GM06990 (cell line): Measurements from ENCODE around the gene POPDC2.
"Not testable (repeated sequence)": the region's sequence is repeated elsewhere in the genome, so short reads cannot be mapped to it uniquely, and the experiment has no call there.

Source experiments
- DNase-seq: peaks from one replicate; pipeline ENCODE4 v3.0.0-alpha.2; 2011; ENCODE audit not compliant: insufficient read length; ENCODE audit errors: extremely low read depth
- H3K27me3 ChIP-seq: replicated peaks from 2 replicates; pipeline ENCODE4 v1.6.0; 2011; ENCODE audit warnings: low read length; ENCODE audit not compliant: control insufficient read depth, insufficient read depth
- H3K36me3 ChIP-seq: 2 replicates; pipeline ENCODE4 v1.5.1; 2011; ENCODE audit warnings: low read length; ENCODE audit not compliant: control insufficient read depth, insufficient read depth
- H3K4me3 ChIP-seq: replicated peaks from 2 replicates; pipeline ENCODE4 v1.5.1; 2011; ENCODE audit warnings: low read depth, mild to moderate bottlenecking, control low read depth, low read length
- TF ChIP-seq, protein P1 (sequence below): IDR thresholded peaks from 2 replicates; pipeline ENCODE4 v1.5.1; 2011; ENCODE audit warnings: low read length, control low read depth, mild to moderate bottlenecking, inconsistent platforms; ENCODE audit not compliant: insufficient read depth, poor library complexity, severe bottlenecking

Gene POPDC2

DNA sequence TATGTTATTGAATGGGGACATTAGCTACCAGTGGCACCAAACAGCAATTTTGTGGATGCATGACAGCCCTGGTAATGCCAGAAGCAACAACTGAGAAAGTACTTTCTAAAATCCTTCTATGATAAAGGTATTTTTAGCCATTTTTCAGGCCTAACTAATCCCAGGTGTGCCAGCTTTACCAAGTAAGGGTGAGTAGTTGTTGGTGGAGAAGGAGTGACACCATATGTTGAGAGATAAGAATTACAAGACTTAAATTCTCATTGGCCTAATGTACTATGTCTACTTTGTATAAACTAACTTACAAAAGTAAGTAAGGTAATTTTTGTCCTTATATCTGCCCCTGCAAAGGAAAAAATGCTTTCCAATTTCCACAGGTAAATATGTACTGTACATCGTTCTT is 20.9 kb upstream of the POPDC2 start:
- Histone ChIP-seq H3K36me3 (no peaks in the 10 kb centered on the region), H3K4me3 (no peak overlapping the region), H3K27me3 (no peaks in the 10 kb centered on the region)
- no peak for DNase-seq
- TF ChIP-seq, protein P1, sequence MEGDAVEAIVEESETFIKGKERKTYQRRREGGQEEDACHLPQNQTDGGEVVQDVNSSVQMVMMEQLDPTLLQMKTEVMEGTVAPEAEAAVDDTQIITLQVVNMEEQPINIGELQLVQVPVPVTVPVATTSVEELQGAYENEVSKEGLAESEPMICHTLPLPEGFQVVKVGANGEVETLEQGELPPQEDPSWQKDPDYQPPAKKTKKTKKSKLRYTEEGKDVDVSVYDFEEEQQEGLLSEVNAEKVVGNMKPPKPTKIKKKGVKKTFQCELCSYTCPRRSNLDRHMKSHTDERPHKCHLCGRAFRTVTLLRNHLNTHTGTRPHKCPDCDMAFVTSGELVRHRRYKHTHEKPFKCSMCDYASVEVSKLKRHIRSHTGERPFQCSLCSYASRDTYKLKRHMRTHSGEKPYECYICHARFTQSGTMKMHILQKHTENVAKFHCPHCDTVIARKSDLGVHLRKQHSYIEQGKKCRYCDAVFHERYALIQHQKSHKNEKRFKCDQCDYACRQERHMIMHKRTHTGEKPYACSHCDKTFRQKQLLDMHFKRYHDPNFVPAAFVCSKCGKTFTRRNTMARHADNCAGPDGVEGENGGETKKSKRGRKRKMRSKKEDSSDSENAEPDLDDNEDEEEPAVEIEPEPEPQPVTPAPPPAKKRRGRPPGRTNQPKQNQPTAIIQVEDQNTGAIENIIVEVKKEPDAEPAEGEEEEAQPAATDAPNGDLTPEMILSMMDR = peak; percentile 61

DNA sequence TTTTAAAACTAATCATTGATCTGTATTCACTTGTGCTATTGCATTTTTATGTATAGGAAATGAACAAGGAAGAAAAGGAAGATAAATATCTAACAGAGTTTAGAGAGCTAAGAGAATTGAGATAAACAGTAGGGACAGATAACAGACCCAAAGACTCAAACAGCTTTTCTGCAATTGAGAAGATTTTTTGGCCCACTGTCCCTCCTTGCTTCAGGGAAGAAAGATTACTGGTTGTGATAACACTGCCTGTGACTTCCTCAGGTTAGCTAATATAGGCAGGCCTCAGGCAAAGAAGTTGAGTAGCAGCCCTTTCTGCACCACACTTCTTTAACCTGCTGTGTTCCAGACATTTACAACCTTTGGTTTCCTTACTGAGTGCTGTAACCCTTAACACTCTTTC is 19.5 kb upstream of the POPDC2 start:
- H3K4me3 ChIP-seq = no peak overlapping the region
- no peaks in the 10 kb centered on the region for H3K36me3 ChIP-seq
- H3K27me3 ChIP-seq = no peaks in the 10 kb centered on the region
- no peak for DNase-seq
- TF ChIP-seq, protein P1 = no peak

DNA sequence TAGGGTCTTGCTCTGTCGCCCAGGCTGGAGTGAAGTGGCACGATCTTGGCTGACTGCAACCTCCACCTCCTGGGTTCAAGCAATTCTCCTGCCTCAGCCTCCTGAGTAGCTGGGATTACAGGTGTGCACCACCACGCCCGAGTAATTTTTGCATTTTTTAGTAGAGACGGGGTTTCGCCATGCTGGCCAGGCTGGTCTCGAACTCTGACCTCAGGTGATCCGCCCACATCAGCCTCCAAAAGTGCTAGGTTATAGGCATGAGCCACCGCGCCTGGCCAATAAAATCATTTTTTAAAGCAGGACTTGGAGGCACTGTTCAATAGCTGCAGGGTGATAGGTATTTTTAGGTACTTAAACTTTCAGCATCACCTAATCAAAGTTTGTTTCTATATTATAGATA is 17.8 kb upstream of the POPDC2 start:
- H3K27me3 ChIP-seq, H3K36me3 ChIP-seq, DNase-seq, H3K4me3 ChIP-seq: not testable (repeated sequence)

DNA sequence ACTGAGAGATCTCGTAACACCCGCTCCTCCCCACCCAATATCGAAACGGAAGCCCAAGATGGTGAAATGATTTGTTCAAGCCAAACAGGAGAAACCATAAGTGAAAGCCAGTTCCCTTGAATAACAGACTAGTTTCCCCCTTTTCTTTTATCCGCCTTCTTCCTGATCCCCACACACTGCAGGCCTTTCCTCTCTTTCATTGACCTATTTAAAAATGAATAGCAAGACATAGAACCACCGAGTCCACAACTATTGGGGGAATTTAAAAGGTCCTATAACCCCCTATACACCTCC is 17.2 kb upstream of the POPDC2 start:
- no peak for DNase-seq
- Histone ChIP-seq H3K27me3 (no peaks in the 10 kb centered on the region), H3K4me3 (peak overlapping the region; percentile 61), H3K36me3 (peaks cover 5% of the 10 kb centered on the region)
- TF ChIP-seq, protein P1 = no peak

DNA sequence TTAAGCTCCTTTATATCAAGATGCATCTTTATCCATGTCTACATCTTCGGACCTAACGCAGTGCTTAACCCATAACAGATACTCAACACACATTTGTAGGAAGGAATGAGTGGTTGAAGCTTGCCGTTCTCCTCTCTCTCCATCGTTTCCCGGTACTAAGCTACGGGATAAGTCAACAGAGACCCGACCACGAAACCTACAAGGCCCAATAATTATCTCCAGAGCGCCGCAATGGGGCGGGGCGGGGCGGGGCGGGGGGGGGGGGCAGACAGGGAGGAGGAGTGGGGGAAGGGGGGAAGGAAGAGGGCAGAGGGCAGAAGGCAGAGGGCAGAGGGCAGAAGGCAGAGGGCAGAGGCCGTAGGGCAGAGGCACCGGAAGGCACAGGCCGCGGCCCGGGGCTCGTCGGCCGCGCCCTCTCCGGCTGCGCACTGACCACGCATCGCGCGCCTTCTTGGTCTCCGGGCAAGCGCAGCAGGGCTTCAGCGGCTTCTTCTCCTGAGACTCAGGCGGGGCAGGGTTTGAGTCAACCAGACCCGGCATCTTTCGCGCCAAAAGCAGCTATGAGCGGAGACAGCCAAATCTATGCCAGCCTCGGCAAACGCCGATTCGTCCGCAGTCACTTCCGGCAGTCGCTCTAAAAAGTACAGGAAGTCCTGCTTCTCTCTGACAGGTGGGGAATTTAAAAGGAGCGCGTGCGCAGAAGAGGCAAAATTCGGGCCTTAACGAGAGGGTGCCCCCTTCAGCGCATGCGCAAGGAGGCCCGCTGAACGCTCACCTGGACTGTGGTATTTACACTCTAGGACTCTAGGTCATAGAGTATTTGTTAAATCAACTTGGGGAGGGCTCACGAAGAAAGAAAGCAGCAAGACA is 16.6 kb upstream of the POPDC2 start, which contains the start of gene COX17:
Gene COX17, minus strand, starts transcription at position 636 of the 870 bp plus-strand sequence. Its CDS starts 96 bp downstream, at position 540.
- Histone ChIP-seq H3K4me3 (peak within 1 kb of the TSS; percentile 75), H3K27me3 (no peaks in the 10 kb centered on the region), H3K36me3 (peaks cover 5% of the 10 kb centered on the region)
- peak; percentile 97 for DNase-seq
- TF ChIP-seq, protein P1 = no peak

DNA sequence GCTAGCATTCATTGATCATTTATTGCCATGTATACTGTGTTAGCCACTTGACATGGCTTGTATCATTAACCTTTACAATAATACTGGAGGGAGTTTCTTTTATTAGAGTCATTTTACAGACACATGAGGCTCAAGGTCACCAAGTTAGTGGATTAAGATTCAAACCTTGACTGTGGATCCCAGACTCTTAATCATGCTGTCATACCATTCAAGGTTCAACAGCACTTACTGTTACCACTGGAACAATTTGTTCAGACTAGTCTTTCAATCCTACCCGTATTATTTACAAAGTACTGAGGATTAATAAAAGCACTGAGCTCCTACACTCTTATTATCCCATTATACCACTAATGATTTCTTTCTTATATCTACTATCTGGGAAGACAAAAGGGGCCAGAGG is 15.6 kb upstream of the POPDC2 start:
- H3K27me3 ChIP-seq = no peaks in the 10 kb centered on the region
- no peak for DNase-seq
- H3K4me3 ChIP-seq = peak overlapping the region; percentile 75
- TF ChIP-seq, protein P1 = no peak
- peaks cover 6% of the 10 kb centered on the region for H3K36me3 ChIP-seq
